PFSK-1 (cell line): ENCODE measurements around the gene HLCS.

ENCODE experiments used
- FOXP2 ChIP-seq: optimal IDR thresholded peaks from 2 replicates; pipeline ENCODE3; 2011; ENCODE audit warnings: borderline replicate concordance, control low read depth, inconsistent platforms; ENCODE audit not compliant: insufficient read depth; ENCODE audit errors: extremely low read length, extremely low read depth
- POLR2AphosphoS5 ChIP-seq: IDR thresholded peaks from 2 replicates; pipeline ENCODE4 v1.6.1; 2012; ENCODE audit warnings: low read depth, mild to moderate bottlenecking, control low read depth, low read length, moderate library complexity
- REST ChIP-seq, 2 experiments: IDR thresholded peaks; 2 replicates each; pipeline versions ENCODE4 v1.6.1 to v1.8.0; 2011 to 2012; ENCODE audit warnings: low read depth in 2 of 2, low read length in 2 of 2, control low read depth in 1 of 2, inconsistent platforms in 1 of 2, mild to moderate bottlenecking in 1 of 2, moderate library complexity in 1 of 2; ENCODE audit not compliant: insufficient read depth in 1 of 2
- SIN3A ChIP-seq: IDR thresholded peaks from 2 replicates; pipeline ENCODE4 v1.6.1; 2012; ENCODE audit warnings: mild to moderate bottlenecking, low read length, moderate library complexity, borderline replicate concordance; ENCODE audit not compliant: insufficient read depth
- TAF1 ChIP-seq: IDR thresholded peaks from 2 replicates; pipeline ENCODE4 v1.6.1; 2012; ENCODE audit warnings: low read length, control low read depth, borderline replicate concordance; ENCODE audit not compliant: insufficient read depth

HLCS gene

GRCh38 chr21:36945496-36946138 lies 20.9 kb downstream of the HLCS start:
- TF ChIP-seq TAF1 (no peak), REST (IDR thresholded peaks at IDR 0.05; ENCODE audit: insufficient read depth in 1 of 2, low read depth in 2 of 2, low read length in 2 of 2) (no peak), POLR2AphosphoS5 (no peak), SIN3A (no peak), FOXP2 (no peak)

- TF ChIP-seq SIN3A: no peak
- no peak for TF ChIP-seq TAF1
- no peak for TF ChIP-seq FOXP2
- TF ChIP-seq REST (IDR thresholded peaks at IDR 0.05; ENCODE audit: insufficient read depth in 1 of 2, low read depth in 2 of 2, low read length in 2 of 2): no peak
- no peak for TF ChIP-seq POLR2AphosphoS5
These were observed 29.9 kb downstream of the HLCS start for GRCh38 chr21:36936361-36937135.

DNA sequence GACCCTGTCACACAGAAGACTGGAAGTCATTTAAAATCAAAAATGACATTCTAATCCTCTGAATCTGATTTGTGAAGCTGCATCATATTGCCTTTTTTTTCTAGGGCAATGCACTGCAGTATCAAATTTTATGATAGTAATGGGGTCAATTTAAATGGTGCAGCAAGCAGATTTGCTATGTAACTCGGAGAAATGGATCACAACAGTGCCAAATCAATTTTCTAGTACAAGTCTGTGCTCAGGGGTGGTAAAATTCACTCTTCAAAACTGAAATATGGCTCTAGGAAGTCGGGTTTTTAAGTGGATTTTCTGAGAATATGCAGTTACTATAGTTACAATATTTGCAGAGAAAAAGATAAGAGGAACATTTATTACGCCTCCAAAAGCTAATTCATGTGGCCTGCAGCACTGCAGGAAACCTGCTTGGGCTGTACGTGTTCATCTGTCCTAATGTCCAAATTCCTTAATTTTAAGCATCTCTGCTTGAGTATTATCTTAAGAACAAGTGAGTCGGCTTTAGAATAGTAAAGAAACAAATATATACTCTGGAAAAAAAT lies 31.5 kb downstream of the HLCS start:
- TF ChIP-seq TAF1: no peak
- TF ChIP-seq REST (IDR thresholded peaks at IDR 0.05; ENCODE audit: insufficient read depth in 1 of 2, low read depth in 2 of 2, low read length in 2 of 2): no peak
- TF ChIP-seq FOXP2: no peak

GRCh38 chr21:36932161-36932816 lies 34.2 kb downstream of the HLCS start:
- TF ChIP-seq TAF1 (no peak), POLR2AphosphoS5 (no peak), REST (IDR thresholded peaks at IDR 0.05; ENCODE audit: insufficient read depth in 1 of 2, low read depth in 2 of 2, low read length in 2 of 2) (no peak), SIN3A (no peak), FOXP2 (no peak)
